CD4-positive, alpha-beta T cell treated with Interleukin-10 for 1 hour (primary cell): ENCODE data around the gene ASXL2.
"Not testable (repeated sequence)": the region's sequence is repeated elsewhere in the genome, so short reads cannot be mapped to it uniquely, and the experiment has no call there.

Source experiments
- DNase-seq: peaks from one replicate; pipeline ENCODE4 v3.0.0-alpha.2; 2020

ASXL2 gene

GRCh38 chr2:25831746-25832449, 46.4 kb downstream of the ASXL2 start:
- DNase-seq = peak; percentile 38

GRCh38 chr2:25829828-25830227, 48.5 kb downstream of the ASXL2 start:
- DNase-seq = no peak

- no peak for DNase-seq
Observed at GRCh38 chr2:25829377-25829704, 48.9 kb downstream of the ASXL2 start.

DNA sequence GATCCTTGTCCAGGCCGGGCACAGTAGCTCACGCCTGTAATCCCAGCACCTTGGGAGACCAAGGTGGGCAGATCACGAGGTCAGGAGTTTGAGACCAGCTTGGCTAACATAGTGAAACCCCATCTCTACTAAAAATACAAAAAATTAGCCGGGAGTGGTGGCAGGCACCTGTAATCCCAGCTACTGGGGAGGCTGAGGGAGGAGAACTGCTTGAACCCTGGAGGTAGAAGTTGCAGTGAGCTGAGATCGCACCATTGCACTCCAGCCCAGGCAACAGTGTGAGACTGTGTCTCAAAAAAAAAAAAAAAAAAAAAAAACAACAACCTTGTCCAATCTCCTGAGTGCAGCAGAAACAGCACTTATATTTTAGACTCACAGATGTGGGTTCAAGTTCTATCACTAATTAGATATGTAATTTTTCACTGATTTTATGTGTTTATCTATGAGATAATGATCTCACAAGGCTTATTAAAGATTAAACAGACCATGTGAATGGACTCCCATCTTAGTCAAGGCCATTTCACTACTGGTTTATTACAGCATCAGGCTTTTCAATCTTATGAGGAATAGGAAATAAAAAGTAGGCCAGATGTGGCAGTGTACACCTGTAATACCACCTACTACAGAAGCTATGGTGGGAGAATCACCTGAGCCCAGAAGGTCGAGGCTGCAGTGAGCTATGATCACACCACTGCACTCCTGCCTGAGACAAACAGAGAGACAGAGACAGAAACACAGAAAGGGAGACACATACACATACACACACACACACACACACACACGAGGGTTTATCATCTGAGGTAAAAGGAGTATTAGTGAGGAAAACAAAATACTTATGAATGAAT, 49.5 kb downstream of the ASXL2 start:
- not testable (repeated sequence) for DNase-seq

GRCh38 chr2:25825238-25825637, 53.0 kb downstream of the ASXL2 start:
- peak; percentile 58 for DNase-seq

GRCh38 chr2:25824718-25825117, 53.6 kb downstream of the ASXL2 start:
- DNase-seq = no peak

DNA sequence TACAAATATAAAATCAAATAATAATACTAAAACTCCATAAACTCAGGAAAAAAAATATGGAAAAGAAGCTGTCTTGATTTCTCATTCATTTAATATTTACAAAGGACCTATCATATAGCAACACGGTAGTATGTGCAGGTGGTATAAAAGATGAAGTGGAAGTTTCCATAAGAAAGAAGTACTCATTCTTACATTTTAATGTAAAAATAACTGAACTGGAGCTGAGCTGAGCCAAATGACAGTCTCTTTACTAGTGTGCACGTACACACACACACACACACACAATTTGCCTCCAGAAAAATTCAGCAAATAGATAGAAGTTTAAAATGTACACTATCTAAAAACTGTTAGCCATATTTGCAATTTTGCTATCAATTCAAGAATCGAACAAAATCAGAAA, 54.1 kb downstream of the ASXL2 start:
- no peak for DNase-seq

- DNase-seq = peak; percentile 67
Observed at GRCh38 chr2:25822190-25823117, 55.8 kb downstream of the ASXL2 start.

DNA sequence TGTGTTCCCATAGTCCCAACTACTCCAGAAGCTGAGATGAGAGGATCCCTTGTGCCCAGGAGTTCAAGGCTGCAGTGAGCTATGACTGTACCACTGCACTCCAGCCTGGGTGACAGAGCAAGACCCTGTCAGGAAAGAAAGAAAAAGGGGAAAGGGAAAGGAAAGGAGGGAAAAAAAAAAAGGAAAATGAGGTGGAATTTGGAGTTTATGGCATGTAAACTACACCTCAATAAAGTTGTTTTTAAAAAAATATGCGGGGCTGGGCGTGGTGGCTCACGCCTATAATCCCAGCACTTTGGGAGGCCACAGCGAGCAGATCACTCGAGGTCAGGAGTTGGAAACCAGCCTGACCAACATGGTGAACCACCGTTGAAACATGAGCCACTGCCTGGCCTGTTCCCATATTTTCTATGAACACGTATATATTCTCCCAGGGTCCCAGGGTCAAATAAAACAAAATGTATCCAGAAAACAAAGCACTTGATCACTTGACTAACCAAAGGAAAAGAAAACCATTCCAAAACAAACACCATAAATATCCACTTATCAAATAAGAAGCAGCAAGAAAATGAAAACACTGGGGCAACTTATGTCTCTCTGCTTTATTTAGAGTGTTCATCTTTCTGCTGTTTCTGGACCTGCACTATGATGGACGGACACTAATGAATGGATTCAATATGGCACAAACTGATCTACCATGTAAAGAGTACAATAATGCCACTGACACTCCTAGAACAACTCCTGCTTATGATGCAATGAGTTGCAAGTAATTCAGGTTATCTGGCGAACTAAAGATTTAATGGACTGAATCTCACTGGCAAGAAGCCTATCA, 56.8 kb downstream of the ASXL2 start:
- DNase-seq = no peak

- no peak for DNase-seq
Observed at GRCh38 chr2:25819597-25820039, 58.7 kb downstream of the ASXL2 start.

DNA sequence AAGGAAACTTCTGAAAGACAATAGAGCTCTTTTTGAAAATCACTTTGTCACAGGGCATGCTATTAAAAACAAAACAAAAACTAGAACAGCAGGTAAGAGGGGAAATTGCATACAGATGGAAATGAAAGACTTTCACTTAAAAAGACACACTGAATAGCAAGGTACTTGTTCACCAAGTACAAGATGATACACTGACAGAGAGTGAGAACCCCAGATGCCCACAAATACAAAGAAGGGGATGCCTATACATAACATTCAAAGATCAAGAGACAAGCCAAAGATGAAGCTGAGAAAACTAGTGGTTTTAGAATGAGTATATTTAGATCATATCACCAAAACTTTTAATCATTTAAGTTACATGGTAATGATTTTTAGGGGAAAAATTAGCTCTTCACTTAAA, 60.7 kb downstream of the ASXL2 start:
- peak; percentile 18 for DNase-seq

GRCh38 chr2:25817006-25817405, 61.3 kb downstream of the ASXL2 start:
- no peak for DNase-seq

- peak; percentile 23 for DNase-seq
Observed at GRCh38 chr2:25816249-25816648, 62.0 kb downstream of the ASXL2 start.

DNA sequence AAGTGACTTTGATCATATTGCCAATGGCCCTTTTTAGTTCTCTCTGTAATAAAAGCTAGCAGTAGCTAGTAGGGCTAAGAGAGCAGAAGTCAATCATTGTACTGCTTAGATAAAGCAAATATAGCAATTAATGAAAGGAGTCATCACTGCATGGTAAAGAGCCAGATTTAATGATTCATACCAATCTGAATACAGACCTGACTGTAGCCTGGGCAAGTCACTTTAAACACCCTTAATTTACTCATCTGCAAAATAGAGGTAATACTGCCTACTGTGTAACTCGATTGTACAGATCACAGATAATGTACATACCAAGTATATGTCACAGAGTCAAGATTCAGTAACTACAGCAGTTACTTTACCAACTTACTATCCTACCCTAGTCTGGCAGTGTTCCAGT, 63.6 kb downstream of the ASXL2 start:
- no peak for DNase-seq

DNA sequence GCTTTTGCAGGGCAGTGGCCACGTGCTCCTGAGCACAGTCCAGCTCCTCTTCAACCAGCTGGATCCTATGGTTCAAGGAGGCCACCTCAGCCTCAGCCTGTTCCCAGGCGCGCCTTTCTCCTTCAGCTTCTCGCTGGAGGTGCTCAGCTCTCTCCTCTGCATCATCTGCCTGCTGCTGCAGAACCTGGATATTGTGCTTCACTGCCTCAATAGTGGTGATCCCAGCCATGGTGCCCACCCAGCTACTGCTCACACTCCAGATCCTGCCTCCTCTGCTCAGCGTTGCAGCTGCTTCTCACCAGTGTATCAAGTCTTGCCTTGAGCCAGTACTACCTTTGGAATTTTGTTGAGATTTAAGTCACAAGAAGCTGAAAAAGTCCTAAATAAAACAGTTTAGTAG, 67.9 kb downstream of the ASXL2 start:
- DNase-seq = no peak

DNA sequence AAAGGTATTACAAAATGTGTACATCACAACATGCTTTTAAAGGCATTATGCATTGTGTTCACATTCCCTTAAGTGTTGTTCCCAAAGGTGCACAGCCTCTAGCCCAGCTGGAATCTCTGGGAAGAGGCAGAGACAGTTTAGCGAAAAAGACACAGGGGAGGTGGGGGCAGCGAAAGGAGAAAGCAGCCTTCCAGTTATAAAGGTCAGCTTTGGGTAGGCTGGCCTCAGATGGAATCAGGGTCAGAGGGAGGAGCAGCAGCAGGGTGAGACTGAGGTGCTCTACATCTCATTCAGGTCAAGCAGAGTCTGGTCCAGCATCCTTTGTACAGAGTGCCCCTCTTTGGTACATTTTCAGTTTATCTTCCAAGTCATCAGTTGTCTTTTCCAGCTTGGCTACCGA, 68.6 kb downstream of the ASXL2 start:
- DNase-seq = no peak

- no peak for DNase-seq
Observed at GRCh38 chr2:25808006-25808383, 70.3 kb downstream of the ASXL2 start.

GRCh38 chr2:25806941-25807340, 71.3 kb downstream of the ASXL2 start:
- DNase-seq = no peak

DNA sequence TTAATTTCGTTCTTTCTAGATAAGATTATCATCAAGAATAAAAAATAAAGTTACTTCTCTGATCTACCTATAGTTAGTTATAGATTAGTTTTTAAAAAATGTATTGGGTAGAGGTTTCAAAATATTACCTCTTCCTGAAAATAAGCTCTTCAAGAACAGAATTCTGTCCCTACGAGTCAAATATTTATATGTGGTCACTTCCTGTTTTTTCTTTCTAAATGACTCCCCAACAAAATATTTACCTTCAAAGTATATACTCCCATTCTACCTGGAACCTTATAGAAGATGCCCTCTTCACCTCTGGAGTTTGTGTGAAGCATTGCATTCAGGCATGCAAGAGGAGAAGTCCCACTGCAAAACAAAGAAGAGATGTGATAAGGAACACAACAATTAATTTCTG, 72.3 kb downstream of the ASXL2 start:
- DNase-seq = no peak

DNA sequence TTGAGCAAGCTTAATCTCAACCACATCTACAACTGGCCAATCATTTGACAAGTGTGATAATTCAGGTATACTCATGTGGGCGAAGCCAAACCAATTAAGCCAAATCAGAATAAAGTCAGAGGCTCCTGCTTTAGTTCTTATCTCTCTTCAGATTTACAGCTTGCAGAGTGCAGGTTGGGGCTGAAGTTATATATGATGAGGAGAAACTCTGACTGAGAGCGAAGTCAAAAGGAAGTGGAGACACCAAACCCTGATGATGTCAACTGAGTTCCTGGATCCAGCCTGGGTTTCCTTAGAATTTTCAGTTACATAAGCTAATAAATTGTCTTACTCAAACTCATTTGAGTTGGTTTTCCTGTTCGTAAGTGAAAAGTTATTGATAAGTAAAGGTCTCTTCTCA, 73.9 kb downstream of the ASXL2 start:
- no peak for DNase-seq

DNA sequence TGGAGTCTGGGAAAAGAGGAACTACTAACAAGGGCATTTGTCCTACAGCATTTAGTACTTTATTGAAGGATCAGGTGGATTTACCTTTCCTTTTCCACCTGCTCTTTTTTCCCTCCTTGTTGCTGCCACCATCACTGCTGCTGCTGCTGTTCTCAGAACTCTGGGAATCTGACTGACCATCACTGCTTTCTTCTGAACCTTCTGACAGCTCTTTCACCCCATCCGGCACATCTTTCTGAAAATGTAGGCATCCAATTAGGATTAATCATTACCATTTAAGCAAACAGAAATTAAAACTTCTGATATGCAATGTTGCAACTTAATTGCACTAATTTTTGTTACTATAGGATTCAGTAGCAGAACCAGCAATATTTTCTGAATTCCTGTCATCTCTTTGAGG, 79.0 kb downstream of the ASXL2 start:
- no peak for DNase-seq
